HS-5 (cell line): ENCODE results near the gene PRM3.

Experiments
- DNase-seq: peaks from one replicate; pipeline ENCODE4 v3.0.0-alpha.2; 2012; ENCODE audit warnings: low read depth

The PRM3 gene

GRCh38 chr16:11242658-11243057, 30.8 kb downstream of the PRM3 start:
- no peak for DNase-seq

GRCh38 chr16:11241480-11242204, 31.8 kb downstream of the PRM3 start:
- DNase-seq, result no peak

- DNase-seq, result no peak
Measured at GRCh38 chr16:11240636-11241473, 32.6 kb downstream of the PRM3 start.

- DNase-seq, result no peak
Measured at GRCh38 chr16:11239644-11240632, 33.5 kb downstream of the PRM3 start.

- DNase-seq, result no peak
Measured at GRCh38 chr16:11238272-11239202, 34.9 kb downstream of the PRM3 start.

- DNase-seq, result no peak
Measured at GRCh38 chr16:11236461-11237254, 36.8 kb downstream of the PRM3 start.

- no peak for DNase-seq
Measured at GRCh38 chr16:11235703-11235991, 37.8 kb downstream of the PRM3 start.

- no peak for DNase-seq
Measured at GRCh38 chr16:11234884-11235702, 38.3 kb downstream of the PRM3 start.

- no peak for DNase-seq
Measured at GRCh38 chr16:11233727-11234376, 39.6 kb downstream of the PRM3 start.

- DNase-seq, result no peak
Measured at GRCh38 chr16:11232852-11233726, 40.3 kb downstream of the PRM3 start.

- no peak for DNase-seq
Measured at GRCh38 chr16:11232302-11232851, 41.1 kb downstream of the PRM3 start.

- no peak for DNase-seq
Measured at GRCh38 chr16:11231367-11231970, 42.0 kb downstream of the PRM3 start.

GRCh38 chr16:11229906-11230305, 43.5 kb downstream of the PRM3 start:
- DNase-seq, result no peak

- DNase-seq, result no peak
Measured at GRCh38 chr16:11229432-11229831, 44.0 kb downstream of the PRM3 start.

- DNase-seq, result no peak
Measured at GRCh38 chr16:11225677-11226549, 47.5 kb downstream of the PRM3 start.
